Ectodermal cell (in vitro differentiated cells): Measurements from ENCODE around the gene PRSS50.
"Not testable (repeated sequence)": the region's sequence is repeated elsewhere in the genome, so short reads cannot be mapped to it uniquely, and the experiment has no call there.

Experiments
- H3K27ac ChIP-seq: 2 replicates; pipeline ENCODE4 v1.7.0; 2013; ENCODE audit warnings: mild to moderate bottlenecking, low read depth, low read length; ENCODE audit not compliant: insufficient read depth, poor library complexity, severe bottlenecking
- H3K27me3 ChIP-seq: 2 replicates; pipeline ENCODE4 v1.7.0; 2013; ENCODE audit warnings: mild to moderate bottlenecking, low read length; ENCODE audit not compliant: insufficient read depth, control insufficient read depth, poor library complexity, severe bottlenecking
- H3K36me3 ChIP-seq: one replicate; pipeline ENCODE4 v1.7.0; 2013; ENCODE audit warnings: low read length; ENCODE audit not compliant: control insufficient read depth, insufficient read depth
- H3K4me1 ChIP-seq: one replicate; pipeline ENCODE4 v1.7.0; 2013; ENCODE audit warnings: low read length; ENCODE audit not compliant: control insufficient read depth, insufficient read depth
- H3K4me3 ChIP-seq: 2 replicates; pipeline ENCODE4 v1.7.0; 2013; ENCODE audit warnings: low read depth, low read length, control low read depth; ENCODE audit not compliant: insufficient read depth
- H3K9me3 ChIP-seq: 2 replicates; pipeline ENCODE4 v1.7.0; 2013; ENCODE audit warnings: mild to moderate bottlenecking, low read length, moderate library complexity; ENCODE audit not compliant: control insufficient read depth
- WGBS, 2 experiments: methylation state at CpG; one replicate each; pipeline ENCODE4 v1.1.7; 2013; ENCODE audit warnings: missing lambda C conversion rate in 2 of 2; 5-methylcytosine and 5-hydroxymethylcytosine counted together

The PRSS50 gene

GRCh38 chr3:46708401-46709156 lies 9.1 kb downstream of the PRSS50 start:
- Histone ChIP-seq H3K27ac (no peak overlapping the region), H3K4me1 (peaks cover 5% of the 10 kb centered on the region), H3K4me3 (no peak overlapping the region), H3K27me3 (no peaks in the 10 kb centered on the region), H3K36me3 (no peaks in the 10 kb centered on the region), H3K9me3 (no peaks in the 10 kb centered on the region)
- WGBS, 2 experiments, result 93% methylated on average over 11 of the region's 11 CpGs

- Histone ChIP-seq H3K36me3 (no peaks in the 10 kb centered on the region), H3K9me3 (no peaks in the 10 kb centered on the region), H3K4me1 (peaks cover 5% of the 10 kb centered on the region), H3K27me3 (no peaks in the 10 kb centered on the region), H3K4me3 (no peak overlapping the region), H3K27ac (no peak overlapping the region)
- WGBS, 2 experiments, result 94 to 95% methylated on average over 7 of the region's 7 CpGs
Observed at GRCh38 chr3:46707601-46708011, 10.1 kb downstream of the PRSS50 start.

GRCh38 chr3:46706771-46707582 lies 10.7 kb downstream of the PRSS50 start:
- Histone ChIP-seq H3K4me3 (no peak overlapping the region), H3K27me3 (peaks cover 2% of the 10 kb centered on the region), H3K27ac (no peak overlapping the region), H3K4me1 (peaks cover 5% of the 10 kb centered on the region), H3K36me3 (no peaks in the 10 kb centered on the region), H3K9me3 (no peaks in the 10 kb centered on the region)
- 80 to 83% methylated on average over 13 of the region's 13 CpGs for WGBS, 2 experiments

- Histone ChIP-seq H3K27me3 (peaks cover 10% of the 10 kb centered on the region), H3K27ac (no peak overlapping the region), H3K9me3 (no peaks in the 10 kb centered on the region), H3K36me3 (no peaks in the 10 kb centered on the region), H3K4me3 (no peak overlapping the region), H3K4me1 (peaks cover 5% of the 10 kb centered on the region)
- 81 to 85% methylated on average over 19 of the region's 19 CpGs for WGBS, 2 experiments
Observed at GRCh38 chr3:46705751-46706552, 11.7 kb downstream of the PRSS50 start.

GRCh38 chr3:46705022-46705530 lies 12.6 kb downstream of the PRSS50 start:
- Histone ChIP-seq H3K4me3 (no peak overlapping the region), H3K4me1 (peaks cover 13% of the 10 kb centered on the region), H3K9me3 (no peaks in the 10 kb centered on the region), H3K27ac (no peak overlapping the region), H3K27me3 (peaks cover 10% of the 10 kb centered on the region), H3K36me3 (no peaks in the 10 kb centered on the region)
- 26 to 27% methylated on average over 4 of the region's 4 CpGs for WGBS, 2 experiments

GRCh38 chr3:46704346-46704745 lies 13.3 kb downstream of the PRSS50 start:
- not testable (repeated sequence) for H3K27ac ChIP-seq, H3K4me3 ChIP-seq, H3K9me3 ChIP-seq, H3K36me3 ChIP-seq
- WGBS, 2 experiments, result 55 to 59% methylated on average over 7 of the region's 7 CpGs
- H3K4me1 ChIP-seq, result peaks cover 13% of the 10 kb centered on the region
- peaks cover 10% of the 10 kb centered on the region for H3K27me3 ChIP-seq

- no peaks in the 10 kb centered on the region for H3K36me3 ChIP-seq
- peaks cover 10% of the 10 kb centered on the region for H3K27me3 ChIP-seq
- 88 to 90% methylated on average over 4 of the region's 4 CpGs for WGBS, 2 experiments
- H3K4me3 ChIP-seq, result no peak overlapping the region
- no peaks in the 10 kb centered on the region for H3K9me3 ChIP-seq
- no peak overlapping the region for H3K27ac ChIP-seq
- peaks cover 13% of the 10 kb centered on the region for H3K4me1 ChIP-seq
Observed at GRCh38 chr3:46703013-46703520, 14.6 kb downstream of the PRSS50 start.

- H3K36me3 ChIP-seq, result no peaks in the 10 kb centered on the region
- peaks cover 13% of the 10 kb centered on the region for H3K4me1 ChIP-seq
- H3K27ac ChIP-seq, result no peak overlapping the region
- WGBS, 2 experiments, result 86 to 89% methylated on average over 4 of the region's 4 CpGs
- H3K9me3 ChIP-seq, result no peaks in the 10 kb centered on the region
- no peak overlapping the region for H3K4me3 ChIP-seq
- peaks cover 10% of the 10 kb centered on the region for H3K27me3 ChIP-seq
Observed at GRCh38 chr3:46702246-46703012, 15.2 kb downstream of the PRSS50 start.

GRCh38 chr3:46701181-46701939 lies 16.3 kb downstream of the PRSS50 start, which contains the start of gene TMIE:
Gene TMIE (plus strand): TSS chr3:46701392. CDS start chr3:46701488, 96 bp downstream.
- Histone ChIP-seq H3K27ac (no peak within 1 kb of the TSS), H3K36me3 (no peaks in the 10 kb centered on the region), H3K27me3 (peaks cover 10% of the 10 kb centered on the region), H3K4me3 (peak within 1 kb of the TSS; percentile 19), H3K9me3 (no peaks in the 10 kb centered on the region), H3K4me1 (peaks cover 7% of the 10 kb centered on the region)
- WGBS, 2 experiments, result 19 to 25% methylated on average over 49 to 51 of the region's 51 CpGs
